Loucy (cell line): ENCODE results near the gene FAM13C.

ENCODE experiments used
- CTCF ChIP-seq: fragments of 200-600 bp; sonication (generic); conservative IDR thresholded peaks from 2 replicates; pipeline ENCODE4 v1.5.1; 2014; ENCODE audit warnings: mild to moderate bottlenecking, antibody characterized with exemption, low read length
- EZH2phosphoT487 ChIP-seq: fragments of 200-600 bp; IDR thresholded peaks from 2 replicates; pipeline ENCODE4 v1.6.1; 2018; ENCODE audit warnings: antibody characterized with exemption, mild to moderate bottlenecking, moderate library complexity, borderline replicate concordance

GRCh38 chr10:59362144-59362958 lies at the start of gene FAM13C:
- no peak for TF ChIP-seq CTCF
- no peak for TF ChIP-seq EZH2phosphoT487
